HEK293 (cell line): ENCODE results near the gene THAP12.

Source experiments
- CTCF ChIA-PET: fragments of 350-600 bp; formaldehyde crosslinking; extraction: SDS; loops from one replicate; lab custom pipeline; 2021; ENCODE audit warnings: antibody characterized with exemption; lab: Yijun Ruan, JAX
- POLR2A ChIA-PET: fragments of 300-600 bp; formaldehyde crosslinking; extraction: SDS; loops from one replicate; lab custom pipeline; 2020; ENCODE audit warnings: antibody characterized with exemption, inconsistent platforms; lab: Yijun Ruan, JAX
- H3K27ac ChIP-seq: fragments of 200-500 bp; sonication (Bioruptor generic); 2 replicates; pipeline ENCODE4 v1.5.1; 2014; ENCODE audit warnings: low read depth, low read length, control low read depth, inconsistent platforms; ENCODE audit errors: extremely low read depth
- H3K36me3 ChIP-seq, 2 experiments: fragments of 200-500 bp in 1 of 2; sonication (Bioruptor generic) in 1 of 2; 1 replicate in 1 of 2; 2 replicates in 1 of 2; pipeline ENCODE4 v1.5.1; 2014 to 2017; ENCODE audit warnings: inconsistent platforms in 2 of 2, low read length in 2 of 2; ENCODE audit not compliant: control insufficient read depth in 2 of 2, insufficient read depth in 1 of 2
- H3K4me1 ChIP-seq: fragments of 200-500 bp; sonication (Bioruptor generic); 2 replicates; pipeline ENCODE4 v1.5.1; 2014; ENCODE audit warnings: mild to moderate bottlenecking, low read length, inconsistent platforms; ENCODE audit not compliant: control insufficient read depth, insufficient read depth
- H3K4me3 ChIP-seq: 2 replicates; pipeline ENCODE4 v1.5.1; 2011; ENCODE audit warnings: low read depth, mild to moderate bottlenecking, control low read depth, low read length, moderate library complexity
- H3K9me3 ChIP-seq: fragments of 200-500 bp; sonication (Bioruptor generic); 2 replicates; pipeline ENCODE4 v1.5.1; 2014; ENCODE audit warnings: low read depth, low read length, inconsistent platforms; ENCODE audit not compliant: control insufficient read depth, insufficient read depth
- EGR2 ChIP-seq: fragments of 450-650 bp; formaldehyde crosslinking; IDR thresholded peaks from 2 replicates; pipeline ENCODE4 v1.5.1; 2016; ENCODE audit warnings: low read depth, missing biosample characterization, missing genetic modification characterization
- HOXA7 ChIP-seq: sonication (generic); formaldehyde crosslinking; IDR thresholded peaks from 2 replicates; pipeline ENCODE4 v1.8.1; 2022; ENCODE audit warnings: missing genetic modification reagents, borderline replicate concordance
- KLF17 ChIP-seq: fragments of 450-650 bp; formaldehyde crosslinking; IDR thresholded peaks from 2 replicates; pipeline ENCODE4 v1.5.1; 2016; ENCODE audit warnings: missing biosample characterization, missing genetic modification characterization
- OSR2 ChIP-seq: fragments of 450-650 bp; formaldehyde crosslinking; IDR thresholded peaks from 2 replicates; pipeline ENCODE4 v1.5.1; 2016; ENCODE audit warnings: missing biosample characterization, missing genetic modification characterization
- REPIN1 ChIP-seq: fragments of 450-650 bp; formaldehyde crosslinking; IDR thresholded peaks from 2 replicates; pipeline ENCODE4 v1.5.1; 2017; ENCODE audit warnings: missing biosample characterization, missing genetic modification characterization, low read depth
- SCRT1 ChIP-seq: fragments of 450-650 bp; formaldehyde crosslinking; IDR thresholded peaks from 2 replicates; pipeline ENCODE4 v1.5.1; 2016; ENCODE audit warnings: missing biosample characterization, missing genetic modification characterization, borderline replicate concordance
- YY1 ChIP-seq: fragments of 450-650 bp; formaldehyde crosslinking; IDR thresholded peaks from 2 replicates; pipeline ENCODE4 v1.5.1; 2018; ENCODE audit warnings: missing biosample characterization, missing genetic modification characterization
- ZBTB48 ChIP-seq: fragments of 450-650 bp; formaldehyde crosslinking; IDR thresholded peaks from 2 replicates; pipeline ENCODE4 v1.5.1; 2016; ENCODE audit warnings: missing biosample characterization, missing genetic modification characterization
- ZFHX2 ChIP-seq: fragments of 450-650 bp; formaldehyde crosslinking; conservative IDR thresholded peaks from 2 replicates; pipeline ENCODE4 v1.5.1; 2016; ENCODE audit warnings: missing biosample characterization, missing genetic modification characterization
- ZIC2 ChIP-seq: fragments of 450-650 bp; formaldehyde crosslinking; IDR thresholded peaks from 2 replicates; pipeline ENCODE4 v1.5.1; 2016; ENCODE audit warnings: missing biosample characterization, missing genetic modification characterization
- ZNF146 ChIP-seq: fragments of 450-650 bp; formaldehyde crosslinking; IDR thresholded peaks from 2 replicates; pipeline ENCODE4 v1.5.1; 2016; ENCODE audit warnings: missing biosample characterization, missing genetic modification characterization
- ZNF157 ChIP-seq: fragments of 450-650 bp; formaldehyde crosslinking; IDR thresholded peaks from 2 replicates; pipeline ENCODE4 v1.5.1; 2016; ENCODE audit warnings: missing biosample characterization, missing genetic modification characterization
- ZNF2 ChIP-seq: fragments of 450-650 bp; formaldehyde crosslinking; IDR thresholded peaks from 2 replicates; pipeline ENCODE4 v1.5.1; 2016; ENCODE audit warnings: missing biosample characterization, missing genetic modification characterization
- ZNF335 ChIP-seq: fragments of 450-650 bp; formaldehyde crosslinking; conservative IDR thresholded peaks from 2 replicates; pipeline ENCODE4 v1.5.1; 2016; ENCODE audit warnings: missing biosample characterization, missing genetic modification characterization
- ZNF433 ChIP-seq: fragments of 450-650 bp; formaldehyde crosslinking; IDR thresholded peaks from 2 replicates; pipeline ENCODE4 v1.5.1; 2016; ENCODE audit warnings: missing biosample characterization, missing genetic modification characterization, low read depth
- ZNF704 ChIP-seq: fragments of 450-650 bp; formaldehyde crosslinking; IDR thresholded peaks from 2 replicates; pipeline ENCODE4 v1.5.1; 2016; ENCODE audit warnings: missing biosample characterization, missing genetic modification characterization
- ZSCAN23 ChIP-seq: fragments of 450-650 bp; formaldehyde crosslinking; IDR thresholded peaks from 2 replicates; pipeline ENCODE4 v1.5.1; 2016; ENCODE audit warnings: missing biosample characterization, missing genetic modification characterization
- TF ChIP-seq, protein P1 (sequence below): fragments of 450-650 bp; formaldehyde crosslinking; IDR thresholded peaks from 2 replicates; pipeline ENCODE4 v1.5.1; 2016; ENCODE audit warnings: missing biosample characterization, missing genetic modification characterization
- TF ChIP-seq, protein P2 (sequence below): fragments of 450-650 bp; formaldehyde crosslinking; IDR thresholded peaks from 2 replicates; pipeline ENCODE4 v1.5.1; 2016; ENCODE audit warnings: missing biosample characterization, missing genetic modification characterization

THAP12 gene

DNA sequence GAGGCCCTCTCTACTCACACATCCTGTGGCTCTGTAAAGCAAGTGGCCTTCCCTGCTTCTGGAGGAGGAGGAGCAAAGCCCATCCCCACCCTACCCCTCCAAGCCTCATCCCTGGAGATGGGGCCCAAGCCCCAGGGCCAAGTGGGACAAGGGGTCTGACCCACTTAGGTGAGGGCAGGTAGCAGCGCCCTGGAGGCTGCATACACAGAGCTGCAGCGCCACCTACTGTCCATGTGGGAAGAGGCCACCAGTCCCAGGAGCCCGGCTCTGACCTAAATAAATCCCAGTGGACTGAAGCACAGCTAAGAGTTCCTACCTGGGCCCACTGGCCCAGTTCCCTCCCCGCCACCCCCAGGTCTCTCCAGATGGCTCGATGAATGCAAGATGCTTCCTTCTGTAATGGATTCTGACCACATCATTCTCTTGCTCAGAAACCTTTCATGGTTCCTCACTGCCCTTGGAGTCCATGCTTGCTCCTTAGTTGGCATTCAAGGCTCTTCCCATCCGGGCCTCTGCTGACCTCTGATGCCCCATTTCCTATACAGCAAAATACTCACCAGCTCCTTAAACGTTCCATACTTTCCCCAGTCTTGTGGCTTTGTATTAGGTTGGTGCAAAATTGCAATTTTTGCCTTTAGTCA is 62.1 kb downstream of the THAP12 start (continued):
- TF ChIP-seq REPIN1 (no peak), ZNF157 (tag by site-specific recombination) (no peak), ZNF433 (tag by site-specific recombination) (no peak)

GRCh38 chr11:76317296-76317695 is 63.6 kb downstream of the THAP12 start:
- ChIA-PET CTCF (interaction anchor here (0.6 to 4.9 kb wide), 10 partner anchors 16 to 595 kb away, joined by 3 to 68 read pairs (median 4); no protein-coding TSS in a partner anchor), POLR2A (no interaction called here)
- Histone ChIP-seq H3K9me3 (no peaks in the 10 kb centered on the region), H3K36me3 (no peaks in the 10 kb centered on the region), H3K27ac (no peak overlapping the region), H3K4me1 (no peaks in the 10 kb centered on the region), H3K4me3 (no peak overlapping the region)
- peak; percentile 49 for TF ChIP-seq ZNF335 (tag by site-specific recombination)
- TF ChIP-seq, protein P1, sequence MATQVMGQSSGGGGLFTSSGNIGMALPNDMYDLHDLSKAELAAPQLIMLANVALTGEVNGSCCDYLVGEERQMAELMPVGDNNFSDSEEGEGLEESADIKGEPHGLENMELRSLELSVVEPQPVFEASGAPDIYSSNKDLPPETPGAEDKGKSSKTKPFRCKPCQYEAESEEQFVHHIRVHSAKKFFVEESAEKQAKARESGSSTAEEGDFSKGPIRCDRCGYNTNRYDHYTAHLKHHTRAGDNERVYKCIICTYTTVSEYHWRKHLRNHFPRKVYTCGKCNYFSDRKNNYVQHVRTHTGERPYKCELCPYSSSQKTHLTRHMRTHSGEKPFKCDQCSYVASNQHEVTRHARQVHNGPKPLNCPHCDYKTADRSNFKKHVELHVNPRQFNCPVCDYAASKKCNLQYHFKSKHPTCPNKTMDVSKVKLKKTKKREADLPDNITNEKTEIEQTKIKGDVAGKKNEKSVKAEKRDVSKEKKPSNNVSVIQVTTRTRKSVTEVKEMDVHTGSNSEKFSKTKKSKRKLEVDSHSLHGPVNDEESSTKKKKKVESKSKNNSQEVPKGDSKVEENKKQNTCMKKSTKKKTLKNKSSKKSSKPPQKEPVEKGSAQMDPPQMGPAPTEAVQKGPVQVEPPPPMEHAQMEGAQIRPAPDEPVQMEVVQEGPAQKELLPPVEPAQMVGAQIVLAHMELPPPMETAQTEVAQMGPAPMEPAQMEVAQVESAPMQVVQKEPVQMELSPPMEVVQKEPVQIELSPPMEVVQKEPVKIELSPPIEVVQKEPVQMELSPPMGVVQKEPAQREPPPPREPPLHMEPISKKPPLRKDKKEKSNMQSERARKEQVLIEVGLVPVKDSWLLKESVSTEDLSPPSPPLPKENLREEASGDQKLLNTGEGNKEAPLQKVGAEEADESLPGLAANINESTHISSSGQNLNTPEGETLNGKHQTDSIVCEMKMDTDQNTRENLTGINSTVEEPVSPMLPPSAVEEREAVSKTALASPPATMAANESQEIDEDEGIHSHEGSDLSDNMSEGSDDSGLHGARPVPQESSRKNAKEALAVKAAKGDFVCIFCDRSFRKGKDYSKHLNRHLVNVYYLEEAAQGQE (tag by site-specific recombination), result no peak

DNA sequence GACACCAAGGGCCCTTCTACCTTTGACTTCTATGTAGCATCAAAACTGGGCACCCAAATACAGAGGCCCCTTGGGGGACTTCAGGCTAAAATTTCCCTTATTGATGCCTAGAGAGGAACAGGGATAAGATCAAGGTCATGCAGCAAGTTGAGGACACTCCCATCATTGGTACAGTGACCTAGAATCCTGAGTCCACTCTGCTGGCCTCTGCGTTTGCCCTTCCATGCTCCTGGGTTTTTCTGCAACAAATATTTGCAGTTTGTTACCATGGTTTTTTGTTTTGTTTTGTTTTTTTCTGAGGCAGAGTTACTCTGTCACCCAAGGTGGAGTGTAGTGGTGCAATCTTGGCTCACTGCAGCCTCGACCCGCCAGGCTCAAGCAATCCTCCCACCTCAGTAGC is 64.2 kb downstream of the THAP12 start:
- TF ChIP-seq ZSCAN23 (tag by site-specific recombination) (no peak), YY1 (no peak), OSR2 (no peak), ZNF146 (tag by site-specific recombination) (no peak), ZNF704 (tag by site-specific recombination) (no peak), SCRT1 (tag by site-specific recombination) (no peak)
- Histone ChIP-seq H3K27ac (no peak overlapping the region), H3K4me1 (no peaks in the 10 kb centered on the region), H3K36me3 (no peaks in the 10 kb centered on the region), H3K4me3 (no peak overlapping the region), H3K9me3 (no peaks in the 10 kb centered on the region)
- POLR2A ChIA-PET, result no interaction called here
- CTCF ChIA-PET, result interaction anchor here (0.7 to 4.9 kb wide), 6 partner anchors 89 to 513 kb away, joined by 3 to 68 read pairs (median 12); no protein-coding TSS in a partner anchor

- no peaks in the 10 kb centered on the region for H3K9me3 ChIP-seq
- TF ChIP-seq ZBTB48 (peak; percentile 63; the same call in 1 of the 2 replicates), HOXA7 (CRISPR knock-in tag) (no peak), ZFHX2 (tag by site-specific recombination) (peak; percentile 40; the same call in 1 of the 2 replicates), ZNF2 (tag by site-specific recombination) (no peak), KLF17 (tag by site-specific recombination) (peak; percentile 18; the same call in 1 of the 2 replicates), ZIC2 (peak; percentile 99), EGR2 (tag by site-specific recombination) (peak; percentile 24; the same call in 1 of the 2 replicates)
- TF ChIP-seq, protein P2, sequence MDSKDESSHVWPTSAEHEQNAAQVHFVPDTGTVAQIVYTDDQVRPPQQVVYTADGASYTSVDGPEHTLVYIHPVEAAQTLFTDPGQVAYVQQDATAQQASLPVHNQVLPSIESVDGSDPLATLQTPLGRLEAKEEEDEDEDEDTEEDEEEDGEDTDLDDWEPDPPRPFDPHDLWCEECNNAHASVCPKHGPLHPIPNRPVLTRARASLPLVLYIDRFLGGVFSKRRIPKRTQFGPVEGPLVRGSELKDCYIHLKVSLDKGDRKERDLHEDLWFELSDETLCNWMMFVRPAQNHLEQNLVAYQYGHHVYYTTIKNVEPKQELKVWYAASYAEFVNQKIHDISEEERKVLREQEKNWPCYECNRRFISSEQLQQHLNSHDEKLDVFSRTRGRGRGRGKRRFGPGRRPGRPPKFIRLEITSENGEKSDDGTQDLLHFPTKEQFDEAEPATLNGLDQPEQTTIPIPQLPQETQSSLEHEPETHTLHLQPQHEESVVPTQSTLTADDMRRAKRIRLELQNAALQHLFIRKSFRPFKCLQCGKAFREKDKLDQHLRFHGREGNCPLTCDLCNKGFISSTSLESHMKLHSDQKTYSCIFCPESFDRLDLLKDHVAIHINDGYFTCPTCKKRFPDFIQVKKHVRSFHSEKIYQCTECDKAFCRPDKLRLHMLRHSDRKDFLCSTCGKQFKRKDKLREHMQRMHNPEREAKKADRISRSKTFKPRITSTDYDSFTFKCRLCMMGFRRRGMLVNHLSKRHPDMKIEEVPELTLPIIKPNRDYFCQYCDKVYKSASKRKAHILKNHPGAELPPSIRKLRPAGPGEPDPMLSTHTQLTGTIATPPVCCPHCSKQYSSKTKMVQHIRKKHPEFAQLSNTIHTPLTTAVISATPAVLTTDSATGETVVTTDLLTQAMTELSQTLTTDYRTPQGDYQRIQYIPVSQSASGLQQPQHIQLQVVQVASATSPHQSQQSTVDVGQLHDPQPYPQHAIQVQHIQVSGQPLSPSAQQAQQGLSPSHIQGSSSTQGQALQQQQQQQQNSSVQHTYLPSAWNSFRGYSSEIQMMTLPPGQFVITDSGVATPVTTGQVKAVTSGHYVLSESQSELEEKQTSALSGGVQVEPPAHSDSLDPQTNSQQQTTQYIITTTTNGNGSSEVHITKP, result 0 out of 2 replicates have a peak, but pooled peaks have one; percentile 9
- TF ChIP-seq, all 188 proteins: peak for 6
- Histone ChIP-seq H3K4me1 (no peaks in the 10 kb centered on the region), H3K4me3 (no peak overlapping the region), H3K27ac (no peak overlapping the region), H3K36me3 (no peaks in the 10 kb centered on the region)
- ChIA-PET POLR2A (interaction anchor here (1.1 kb wide), 2 partner anchors 105 to 108 kb away, joined by 3 read pairs; no protein-coding TSS in a partner anchor), CTCF (interaction anchor here (0.6 to 3.3 kb wide), 3 partner anchors 11 to 107 kb away, joined by 4 to 25 read pairs (median 4); no protein-coding TSS in a partner anchor)
These were observed 65.6 kb downstream of the THAP12 start for GRCh38 chr11:76315182-76315853.
